H1 (cell line): ENCODE measurements around the gene SLC28A1. TPM values are rescaled to one million over a fixed set of nuclear protein-coding genes. Genes with fewer than 3 reads are reported as not detected.

Experiments used
- BRCA1 ChIP-seq: IDR thresholded peaks from 2 replicates; pipeline ENCODE4 v1.6.1; 2012; ENCODE audit warnings: low read depth, low read length, improper control_type of control experiment
- E2F6 ChIP-seq: IDR thresholded peaks from 2 replicates; pipeline ENCODE4 v1.6.1; 2012; ENCODE audit warnings: inconsistent platforms
- KDM1A ChIP-seq: fragments of 200-600, 300-600 bp; sonication (generic); IDR thresholded peaks from 2 replicates; pipeline ENCODE4 v1.7.1; 2016; ENCODE audit warnings: mild to moderate bottlenecking, low read length, borderline replicate concordance
- RXRA ChIP-seq: IDR thresholded peaks from 2 replicates; pipeline ENCODE4 v1.6.1; 2011; ENCODE audit warnings: low read depth, mild to moderate bottlenecking, low read length, moderate library complexity; ENCODE audit not compliant: insufficient read depth
- TCF12 ChIP-seq: IDR thresholded peaks from 2 replicates; pipeline ENCODE4 v1.6.1; 2011; ENCODE audit warnings: low read depth, mild to moderate bottlenecking, low read length
- polyA plus RNA-seq, 7 experiments: library from polyadenylated mRNA; depleted of rRNA in 3 of 7; stranded (reverse) in 5 of 7; unstranded in 2 of 7; fragments of >200 nt in 5 of 7; fragments of 200-250 nt in 2 of 7; gene quantifications; 1 replicate in 5 of 7; 2 replicates in 1 of 7; 4 replicates in 1 of 7; pipeline versions ENCODE4 v1.2.1 to v1.2.3, GENCODE V29; 2011 to 2013; ENCODE audit warnings: missing spikeins in 2 of 7, mixed read lengths in 2 of 7
- total RNA-seq: library from RNA; stranded (reverse); fragmentation: NEBNext Ultra II Directional; extraction: Animal tissue kit (Norgen Biotek cat#: 25700); gene quantifications from 2 replicates; pipeline ENCODE4 v1.2.1, GENCODE V29; 2021

Gene SLC28A1
- total and polyA plus RNA-seq, 2 of the 8 experiments (the other 6 are each of a cell fraction or from before 2014, with no cell fraction given): 0.09 TPM; not detected in 1

GRCh38 chr15:84949043-84949442 lies 64.6 kb downstream of the SLC28A1 start (continued):
- TF ChIP-seq BRCA1 (no peak), E2F6 (no peak), RXRA (no peak), TCF12 (no peak), KDM1A (no peak)
